SK-N-SH treated with all-trans-retinoic acid at 6 μM for 48 hours (cell line): ENCODE data around the gene WARS2.

ENCODE experiments used
- ATAC-seq: fragments of 200-7000 bp; cut with Tn5 transposase; 3 replicates; pipeline ENCODE4 v1.9.1; 2020; ENCODE audit warnings: mild to moderate bottlenecking, moderate library complexity
- CREB5 ChIP-seq: fragments of 250-450 bp; sonication (Bioruptor Pico); IDR thresholded peaks from 2 replicates; pipeline ENCODE4 v1.5.1; 2020; ENCODE audit warnings: low read depth, mild to moderate bottlenecking, moderate library complexity
- ESRRG ChIP-seq: fragments of 250-450 bp; sonication (Bioruptor Pico); IDR thresholded peaks from 2 replicates; pipeline ENCODE4 v1.6.1; 2021; ENCODE audit warnings: mild to moderate bottlenecking
- GLIS3 ChIP-seq: fragments of 250-450 bp; sonication (Bioruptor Pico); IDR thresholded peaks from 2 replicates; pipeline ENCODE4 v1.5.0; 2020; ENCODE audit warnings: mild to moderate bottlenecking, moderate library complexity
- ISL1 ChIP-seq: fragments of 250-450 bp; sonication (Bioruptor Pico); IDR thresholded peaks from 2 replicates; pipeline ENCODE4 v2.1.2; 2022; ENCODE audit warnings: mild to moderate bottlenecking, moderate library complexity
- OSR1 ChIP-seq: fragments of 250-450 bp; sonication (Bioruptor Pico); IDR thresholded peaks from 2 replicates; pipeline ENCODE4 v1.8.0; 2022; ENCODE audit warnings: moderate library complexity, mild to moderate bottlenecking, inconsistent platforms
- POU6F1 ChIP-seq: fragments of 250-450 bp; sonication (Bioruptor Pico); IDR thresholded peaks from 2 replicates; pipeline ENCODE4 v1.8.0; 2021; ENCODE audit warnings: low read depth, mild to moderate bottlenecking, moderate library complexity, borderline replicate concordance
- PPARA ChIP-seq: fragments of 250-450 bp; sonication (Bioruptor Pico); IDR thresholded peaks from 2 replicates; pipeline ENCODE4 v1.5.0; 2020; ENCODE audit warnings: mild to moderate bottlenecking, borderline replicate concordance
- RARB ChIP-seq: fragments of 250-450 bp; sonication (Bioruptor Pico); IDR thresholded peaks from 2 replicates; pipeline ENCODE4 v1.8.0; 2021; ENCODE audit warnings: mild to moderate bottlenecking, moderate library complexity
- SNAI2 ChIP-seq: fragments of 250-450 bp; sonication (Bioruptor Pico); IDR thresholded peaks from 2 replicates; pipeline ENCODE4 v1.5.0; 2020; ENCODE audit warnings: mild to moderate bottlenecking, moderate library complexity
- TCF4 ChIP-seq: fragments of 250-450 bp; sonication (Bioruptor Pico); IDR thresholded peaks from 2 replicates; pipeline ENCODE4 v1.8.0; 2021; ENCODE audit warnings: mild to moderate bottlenecking, moderate library complexity, borderline replicate concordance
- TOX ChIP-seq: fragments of 250-450 bp; sonication (Bioruptor Pico); IDR thresholded peaks from 2 replicates; pipeline ENCODE4 v1.8.0; 2021; ENCODE audit warnings: mild to moderate bottlenecking, moderate library complexity, borderline replicate concordance
- TSHZ2 ChIP-seq: fragments of 250-450 bp; sonication (Bioruptor Pico); IDR thresholded peaks from 2 replicates; pipeline ENCODE4 v1.5.0; 2020; ENCODE audit warnings: mild to moderate bottlenecking, moderate library complexity
- ZC3H10 ChIP-seq: fragments of 250-450 bp; sonication (Bioruptor Pico); IDR thresholded peaks from 2 replicates; pipeline ENCODE4 v1.5.1; 2021; ENCODE audit warnings: mild to moderate bottlenecking, moderate library complexity
- ZFP3 ChIP-seq: fragments of 250-450 bp; sonication (Bioruptor Pico); IDR thresholded peaks from 2 replicates; pipeline ENCODE4 v1.5.0; 2020; ENCODE audit warnings: mild to moderate bottlenecking, moderate library complexity
- ZFP30 ChIP-seq: fragments of 450-650 bp; formaldehyde crosslinking; IDR thresholded peaks from 2 replicates; pipeline ENCODE4 v1.5.0; 2022; ENCODE audit warnings: mild to moderate bottlenecking, moderate library complexity
- ZNF565 ChIP-seq: fragments of 450-650 bp; formaldehyde crosslinking; conservative IDR thresholded peaks from 2 replicates; pipeline ENCODE4 v1.5.0; 2020; ENCODE audit warnings: low read depth, mild to moderate bottlenecking, moderate library complexity
- ZNF70 ChIP-seq: fragments of 450-650 bp; formaldehyde crosslinking; IDR thresholded peaks from 2 replicates; pipeline ENCODE4 v1.5.0; 2020; ENCODE audit warnings: mild to moderate bottlenecking, moderate library complexity
- TF ChIP-seq, protein P1 (sequence below): fragments of 250-450 bp; sonication (Bioruptor Pico); IDR thresholded peaks from 2 replicates; pipeline ENCODE4 v1.5.1; 2021; ENCODE audit warnings: mild to moderate bottlenecking, moderate library complexity
- TF ChIP-seq, protein P2 (sequence below): fragments of 250-450 bp; sonication (Bioruptor Pico); IDR thresholded peaks from 2 replicates; pipeline ENCODE4 v1.8.0; 2020; ENCODE audit warnings: mild to moderate bottlenecking, moderate library complexity, borderline replicate concordance

The WARS2 gene

GRCh38 chr1:119071321-119071720 is 69.1 kb downstream of the WARS2 start (continued):
- no peak for TF ChIP-seq CREB5
- TF ChIP-seq ZFP30 = no peak
- no peak for TF ChIP-seq SNAI2 (CRISPR knock-in tag)
- no peak for TF ChIP-seq ZFP3 (CRISPR knock-in tag)
- no peak for TF ChIP-seq ESRRG (CRISPR knock-in tag)
- no peak for TF ChIP-seq POU6F1

- TF ChIP-seq SNAI2 (CRISPR knock-in tag) (no peak), OSR1 (CRISPR knock-in tag) (no peak)
- TF ChIP-seq, protein P1, sequence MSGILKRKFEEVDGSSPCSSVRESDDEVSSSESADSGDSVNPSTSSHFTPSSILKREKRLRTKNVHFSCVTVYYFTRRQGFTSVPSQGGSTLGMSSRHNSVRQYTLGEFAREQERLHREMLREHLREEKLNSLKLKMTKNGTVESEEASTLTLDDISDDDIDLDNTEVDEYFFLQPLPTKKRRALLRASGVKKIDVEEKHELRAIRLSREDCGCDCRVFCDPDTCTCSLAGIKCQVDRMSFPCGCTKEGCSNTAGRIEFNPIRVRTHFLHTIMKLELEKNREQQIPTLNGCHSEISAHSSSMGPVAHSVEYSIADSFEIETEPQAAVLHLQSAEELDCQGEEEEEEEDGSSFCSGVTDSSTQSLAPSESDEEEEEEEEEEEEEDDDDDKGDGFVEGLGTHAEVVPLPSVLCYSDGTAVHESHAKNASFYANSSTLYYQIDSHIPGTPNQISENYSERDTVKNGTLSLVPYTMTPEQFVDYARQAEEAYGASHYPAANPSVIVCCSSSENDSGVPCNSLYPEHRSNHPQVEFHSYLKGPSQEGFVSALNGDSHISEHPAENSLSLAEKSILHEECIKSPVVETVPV (CRISPR knock-in tag) = no peak
- TF ChIP-seq, all 23 proteins: peak for 0
- ATAC-seq = no peak
These were observed 70.8 kb downstream of the WARS2 start for GRCh38 chr1:119069682-119070081.

GRCh38 chr1:119068427-119068826 is 72.0 kb downstream of the WARS2 start:
- ATAC-seq = peak; percentile 40; the same call in 2 of the 3 replicates
- no peak for TF ChIP-seq OSR1 (CRISPR knock-in tag)
- no peak for TF ChIP-seq CREB5
- no peak for TF ChIP-seq ISL1 (CRISPR knock-in tag)
- no peak for TF ChIP-seq PPARA (CRISPR knock-in tag)
- TF ChIP-seq, protein P2, sequence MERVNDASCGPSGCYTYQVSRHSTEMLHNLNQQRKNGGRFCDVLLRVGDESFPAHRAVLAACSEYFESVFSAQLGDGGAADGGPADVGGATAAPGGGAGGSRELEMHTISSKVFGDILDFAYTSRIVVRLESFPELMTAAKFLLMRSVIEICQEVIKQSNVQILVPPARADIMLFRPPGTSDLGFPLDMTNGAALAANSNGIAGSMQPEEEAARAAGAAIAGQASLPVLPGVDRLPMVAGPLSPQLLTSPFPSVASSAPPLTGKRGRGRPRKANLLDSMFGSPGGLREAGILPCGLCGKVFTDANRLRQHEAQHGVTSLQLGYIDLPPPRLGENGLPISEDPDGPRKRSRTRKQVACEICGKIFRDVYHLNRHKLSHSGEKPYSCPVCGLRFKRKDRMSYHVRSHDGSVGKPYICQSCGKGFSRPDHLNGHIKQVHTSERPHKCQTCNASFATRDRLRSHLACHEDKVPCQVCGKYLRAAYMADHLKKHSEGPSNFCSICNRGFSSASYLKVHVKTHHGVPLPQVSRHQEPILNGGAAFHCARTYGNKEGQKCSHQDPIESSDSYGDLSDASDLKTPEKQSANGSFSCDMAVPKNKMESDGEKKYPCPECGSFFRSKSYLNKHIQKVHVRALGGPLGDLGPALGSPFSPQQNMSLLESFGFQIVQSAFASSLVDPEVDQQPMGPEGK (CRISPR knock-in tag) = no peak
- no peak for TF ChIP-seq TOX (CRISPR knock-in tag)
- TF ChIP-seq SNAI2 (CRISPR knock-in tag) = no peak
- TF ChIP-seq TCF4 (CRISPR knock-in tag) = no peak
- TF ChIP-seq RARB = no peak
- no peak for TF ChIP-seq ZNF70 (CRISPR knock-in tag)
- no peak for TF ChIP-seq GLIS3 (CRISPR knock-in tag)
- no peak for TF ChIP-seq ZC3H10 (CRISPR knock-in tag)
- no peak for TF ChIP-seq POU6F1
- TF ChIP-seq ZFP3 (CRISPR knock-in tag) = no peak
- TF ChIP-seq ZNF565 (CRISPR knock-in tag) = no peak
- no peak for TF ChIP-seq ZFP30
- TF ChIP-seq TSHZ2 (CRISPR knock-in tag) = no peak
- TF ChIP-seq, protein P1 (CRISPR knock-in tag) = no peak
- TF ChIP-seq, all 23 proteins: peak for 0
